HepG2 (cell line): ENCODE data around the gene FGGY.

Experiments used
- DMAP1 ChIP-seq: IDR thresholded peaks from 2 replicates; pipeline ENCODE4 v1.6.1; 2016
- EZH2 ChIP-seq: conservative IDR thresholded peaks from 2 replicates; pipeline ENCODE4 v1.6.1; 2012; ENCODE audit warnings: mild to moderate bottlenecking, low read depth, low read length, moderate library complexity
- KDM1A ChIP-seq: IDR thresholded peaks from 2 replicates; pipeline ENCODE4 v1.6.1; 2016; ENCODE audit warnings: missing compliant biosample characterization
- ZBTB7A ChIP-seq: sonication (generic); formaldehyde crosslinking; IDR thresholded peaks from 2 replicates; pipeline ENCODE4 v1.8.0; 2022; ENCODE audit warnings: mild to moderate bottlenecking, missing genetic modification reagents

- TF ChIP-seq ZBTB7A (CRISPR knock-in tag) = no peak
- no peak for TF ChIP-seq KDM1A (CRISPR knock-in tag)
- TF ChIP-seq EZH2 = no peak
- no peak for TF ChIP-seq DMAP1
Measured at GRCh38 chr1:59643526-59643925, 346.6 kb downstream of the FGGY start.
